Panc1 (cell line): ENCODE measurements around the gene LRR1. TPM values are rescaled to one million over a fixed set of nuclear protein-coding genes. Genes with fewer than 3 reads are reported as not detected.

Source experiments
- ATAC-seq: fragments of 200-7000 bp; cut with Tn5 transposase; 2 replicates; pipeline ENCODE4 v1.9.1; 2020; ENCODE audit warnings: mild to moderate bottlenecking, moderate library complexity
- BruUV-seq: library from RNA; stranded (reverse); fragments of 400-500 nt; replicated peaks from 2 replicates; lab custom pipeline; 2021; lab: Mats Ljungman, UMichigan
- CTCF ChIA-PET: fragments of 300-600 bp; sonication (Branson Sonifier 250); formaldehyde crosslinking; loops from one replicate; lab custom pipeline; 2022; ENCODE audit warnings: antibody characterized with exemption; lab: Charles Lee
- POLR2A ChIA-PET: fragments of 300-600 bp; sonication (Branson Sonifier 250); formaldehyde crosslinking; loops from one replicate; lab custom pipeline; 2022; ENCODE audit warnings: antibody characterized with exemption; lab: Charles Lee
- DNase-seq: peaks from one replicate; pipeline ENCODE4 v3.0.0-alpha.2; 2010; ENCODE audit warnings: low read depth, low spot score
- H3K27ac ChIP-seq: 2 replicates; pipeline ENCODE4 v1.5.1; 2011; ENCODE audit warnings: mild to moderate bottlenecking, low read length, inconsistent platforms
- H3K27me3 ChIP-seq: fragments of 200-500 bp; sonication (Bioruptor generic); 2 replicates; pipeline ENCODE4 v1.6.0; 2014; ENCODE audit warnings: low read length, inconsistent platforms; ENCODE audit not compliant: control insufficient read depth, insufficient read depth
- H3K36me3 ChIP-seq: fragments of 200-500 bp; sonication (Bioruptor generic); 2 replicates; pipeline ENCODE4 v1.5.1; 2014; ENCODE audit warnings: inconsistent platforms, mild to moderate bottlenecking, low read length, moderate library complexity; ENCODE audit not compliant: control insufficient read depth, insufficient read depth
- H3K4me1 ChIP-seq: 2 replicates; pipeline ENCODE4 v1.5.1; 2011; ENCODE audit warnings: inconsistent platforms, mild to moderate bottlenecking, low read length, moderate library complexity; ENCODE audit not compliant: control insufficient read depth, insufficient read depth
- H3K4me3 ChIP-seq, 2 experiments: 2 replicates each; pipeline ENCODE4 v1.5.1; 2011 to 2012; ENCODE audit warnings: low read depth in 2 of 2, low read length in 2 of 2, mild to moderate bottlenecking in 2 of 2, inconsistent platforms in 1 of 2, moderate library complexity in 1 of 2
- H3K9me3 ChIP-seq: fragments of 200-500 bp; sonication (Bioruptor generic); 2 replicates; pipeline ENCODE4 v1.5.1; 2014; ENCODE audit warnings: low read depth, mild to moderate bottlenecking, inconsistent platforms, low read length, moderate library complexity; ENCODE audit not compliant: control insufficient read depth, insufficient read depth
- POLR2AphosphoS5 ChIP-seq: IDR thresholded peaks from 2 replicates; pipeline ENCODE4 v1.6.1; 2012; ENCODE audit warnings: mild to moderate bottlenecking, low read depth, low read length, moderate library complexity
- REST ChIP-seq, 2 experiments: IDR thresholded peaks; 2 replicates each; pipeline ENCODE4 v1.6.1; 2011 to 2012; ENCODE audit warnings: low read depth in 2 of 2, control low read depth in 1 of 2, low read length in 1 of 2, mild to moderate bottlenecking in 1 of 2, moderate library complexity in 1 of 2; ENCODE audit not compliant: insufficient read depth in 1 of 2
- SIN3A ChIP-seq: IDR thresholded peaks from 2 replicates; pipeline ENCODE4 v1.6.1; 2012; ENCODE audit warnings: low read depth, mild to moderate bottlenecking, low read length, moderate library complexity, borderline replicate concordance; ENCODE audit not compliant: insufficient read depth
- TCF7L2 ChIP-seq: IDR thresholded peaks from 2 replicates; pipeline ENCODE4 v1.6.1; 2011; ENCODE audit warnings: mild to moderate bottlenecking, low read depth, low read length, inconsistent platforms
- in situ Hi-C: cut with HindIII; loops from 2 replicates; pipeline ENCODE4 v1.10.0; 2016; ENCODE audit warnings: low sequenced_read_pairs, low pct_unique_long_range_greater_than_20kb
- intact Hi-C: fragments of 100-400 bp; cut with micrococcal nuclease; formaldehyde crosslinking; loops from one replicate; pipeline ENCODE4 v1.10.0; 2022; ENCODE audit not compliant: unreplicated experiment
- total RNA-seq: library from RNA; stranded (reverse); gene quantifications from one replicate; pipeline ENCODE4 v1.2.1, GENCODE V29; 2021; ENCODE audit not compliant: unreplicated experiment
- TF ChIP-seq, protein P1 (sequence below): fragments of 450-650 bp; IDR thresholded peaks from 2 replicates; pipeline ENCODE4 v1.5.1; 2017; ENCODE audit warnings: mild to moderate bottlenecking

LRR1 gene
- total RNA-seq, 1 experiment from 2014 or later, result 23.3 TPM

DNA sequence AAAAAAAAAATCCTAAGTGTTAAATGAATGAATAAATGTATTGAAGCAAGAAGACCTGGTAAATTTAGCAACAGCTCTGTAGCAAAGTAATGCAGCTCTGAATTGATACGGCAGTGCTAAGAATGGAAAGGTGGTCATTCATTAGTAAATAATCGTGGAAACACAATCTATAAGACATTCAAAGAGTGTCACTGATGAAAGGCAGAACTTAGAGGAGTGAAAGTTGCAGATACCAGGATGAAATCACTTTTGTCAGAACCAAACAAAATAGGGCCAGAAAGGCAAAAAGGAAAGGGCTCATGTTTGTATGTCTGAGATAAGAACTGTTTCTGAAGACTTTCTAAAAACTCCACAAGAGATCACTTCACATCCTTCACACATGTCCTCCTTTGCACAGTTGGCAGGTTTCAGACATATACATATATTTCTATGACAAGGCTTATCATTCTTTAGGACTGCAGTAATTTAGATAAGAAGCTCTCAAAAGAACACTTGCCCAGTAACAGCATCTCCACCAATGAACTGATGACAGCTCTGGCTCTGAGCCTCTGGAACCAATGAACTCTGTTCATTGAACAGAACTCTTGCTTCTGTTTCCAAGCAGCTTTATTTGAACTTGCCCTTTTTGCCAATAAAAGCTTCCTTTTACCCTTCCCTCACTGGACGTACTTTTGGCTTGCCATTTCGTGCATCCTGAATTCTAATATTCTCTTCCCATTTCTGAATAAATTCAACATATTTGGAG lies 4.2 kb upstream of the LRR1 start:
- Histone ChIP-seq H3K36me3 (no peaks in the 10 kb centered on the region; the same call in 1 of the 2 replicates), H3K27me3 (no peaks in the 10 kb centered on the region), H3K9me3 (no peaks in the 10 kb centered on the region), H3K4me1 (peaks cover 9% of the 10 kb centered on the region; the same call in 1 of the 2 replicates), H3K4me3 (no peak overlapping the region), H3K27ac (peak overlapping the region; percentile 5)
- CTCF ChIA-PET, result interaction anchor here (1.2 kb wide), 1 partner anchor 8 kb away, joined by 4 read pairs; no protein-coding TSS in a partner anchor
- in situ Hi-C loops, result no loop called here
- intact Hi-C loops, result no loop called here
- ATAC-seq, result no peak
- DNase-seq, result no peak
- no TSS peak for BruUV-seq
- POLR2A ChIA-PET, result no interaction called here
- TF ChIP-seq, protein P1, sequence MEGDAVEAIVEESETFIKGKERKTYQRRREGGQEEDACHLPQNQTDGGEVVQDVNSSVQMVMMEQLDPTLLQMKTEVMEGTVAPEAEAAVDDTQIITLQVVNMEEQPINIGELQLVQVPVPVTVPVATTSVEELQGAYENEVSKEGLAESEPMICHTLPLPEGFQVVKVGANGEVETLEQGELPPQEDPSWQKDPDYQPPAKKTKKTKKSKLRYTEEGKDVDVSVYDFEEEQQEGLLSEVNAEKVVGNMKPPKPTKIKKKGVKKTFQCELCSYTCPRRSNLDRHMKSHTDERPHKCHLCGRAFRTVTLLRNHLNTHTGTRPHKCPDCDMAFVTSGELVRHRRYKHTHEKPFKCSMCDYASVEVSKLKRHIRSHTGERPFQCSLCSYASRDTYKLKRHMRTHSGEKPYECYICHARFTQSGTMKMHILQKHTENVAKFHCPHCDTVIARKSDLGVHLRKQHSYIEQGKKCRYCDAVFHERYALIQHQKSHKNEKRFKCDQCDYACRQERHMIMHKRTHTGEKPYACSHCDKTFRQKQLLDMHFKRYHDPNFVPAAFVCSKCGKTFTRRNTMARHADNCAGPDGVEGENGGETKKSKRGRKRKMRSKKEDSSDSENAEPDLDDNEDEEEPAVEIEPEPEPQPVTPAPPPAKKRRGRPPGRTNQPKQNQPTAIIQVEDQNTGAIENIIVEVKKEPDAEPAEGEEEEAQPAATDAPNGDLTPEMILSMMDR, result no peak
- TF ChIP-seq POLR2AphosphoS5, result no peak
- no peak for TF ChIP-seq SIN3A
- no peak for TF ChIP-seq REST (IDR thresholded peaks at IDR 0.05; ENCODE audit: insufficient read depth in 1 of 2, low read depth in 2 of 2, low read length in 1 of 2)
- TF ChIP-seq TCF7L2, result no peak

GRCh38 chr14:49598189-49598484 lies 603 bp upstream of the LRR1 start:
- Histone ChIP-seq H3K27ac (peak overlapping the region; percentile 95), H3K4me3 (peak overlapping the region; percentile 77 to 94), H3K9me3 (no peaks in the 10 kb centered on the region), H3K27me3 (no peaks in the 10 kb centered on the region), H3K36me3 (no peaks in the 10 kb centered on the region; the same call in 1 of the 2 replicates), H3K4me1 (peaks cover 9% of the 10 kb centered on the region; the same call in 1 of the 2 replicates)
- DNase-seq (no peak), ATAC-seq (peak; percentile 2; the same call in 1 of the 2 replicates)
- intact Hi-C loops, result no loop called here
- ChIA-PET POLR2A (no interaction called here), CTCF (no interaction called here)
- BruUV-seq, result no TSS peak
- TF ChIP-seq TCF7L2 (no peak), REST (IDR thresholded peaks at IDR 0.05; ENCODE audit: insufficient read depth in 1 of 2, low read depth in 2 of 2, low read length in 1 of 2) (no peak), POLR2AphosphoS5 (no peak), SIN3A (no peak)
- TF ChIP-seq, protein P1, result no peak
- in situ Hi-C loops, result no loop called here
